Measurements from ENCODE around the gene SLC30A7. TPM values are rescaled to one million over a fixed set of nuclear protein-coding genes. Genes with fewer than 3 reads are reported as not detected.

SLC30A7 gene
- total RNA-seq, 6 experiments from 2014 or later = 27.7 to 36.8 (median 34.8) TPM

- no peak for TF ChIP-seq CTCF (IDR thresholded peaks at IDR 0.05)
- Mint-ChIP-seq H3K27me3 (ENCODE audit: insufficient read depth) (no peaks in the 10 kb centered on the region), H3K36me3 (ENCODE audit: low read depth) (peaks cover 26% of the 10 kb centered on the region), H3K9me3 (no peaks in the 10 kb centered on the region), H3K27ac (peak overlapping the region; percentile 61), H3K4me1 (ENCODE audit: low read depth) (peaks cover 31% of the 10 kb centered on the region), H3K4me3 (no peak overlapping the region)
- DNase-seq = no peak
Observed at GRCh38 chr1:101003012-101003650, 107.2 kb downstream of the SLC30A7 start.

GRCh38 chr1:101004061-101004460 lies 108.2 kb downstream of the SLC30A7 start:
- TF ChIP-seq CTCF (IDR thresholded peaks at IDR 0.05) = no peak

GRCh38 chr1:101004670-101005069 lies 108.8 kb downstream of the SLC30A7 start:
- peaks cover 33% of the 10 kb centered on the region for H3K4me1 Mint-ChIP-seq (ENCODE audit: low read depth)
- no peaks in the 10 kb centered on the region for H3K9me3 Mint-ChIP-seq
- no peak overlapping the region for H3K4me3 Mint-ChIP-seq
- no peaks in the 10 kb centered on the region for H3K27me3 Mint-ChIP-seq (ENCODE audit: insufficient read depth)
- DNase-seq = no peak
- H3K36me3 Mint-ChIP-seq (ENCODE audit: low read depth) = peaks cover 32% of the 10 kb centered on the region
- TF ChIP-seq CTCF (IDR thresholded peaks at IDR 0.05) = no peak
- H3K27ac Mint-ChIP-seq = no peak overlapping the region

More at GRCh38 chr1:101004061-101004460, 108.2 kb downstream of the SLC30A7 start:
- H3K4me1 Mint-ChIP-seq (ENCODE audit: low read depth) = peaks cover 33% of the 10 kb centered on the region
- H3K27me3 Mint-ChIP-seq (ENCODE audit: insufficient read depth) = no peaks in the 10 kb centered on the region
- H3K4me3 Mint-ChIP-seq = no peak overlapping the region
- peaks cover 29% of the 10 kb centered on the region for H3K36me3 Mint-ChIP-seq (ENCODE audit: low read depth)
- no peak overlapping the region for H3K27ac Mint-ChIP-seq
- DNase-seq = no peak
- no peaks in the 10 kb centered on the region for H3K9me3 Mint-ChIP-seq

GRCh38 chr1:101005183-101005582 lies 109.3 kb downstream of the SLC30A7 start:
- no peak for TF ChIP-seq CTCF (IDR thresholded peaks at IDR 0.05)
- no peak for DNase-seq
- no peaks in the 10 kb centered on the region for H3K27me3 Mint-ChIP-seq (ENCODE audit: insufficient read depth)
- no peak overlapping the region for H3K27ac Mint-ChIP-seq
- no peak overlapping the region for H3K4me3 Mint-ChIP-seq
- H3K36me3 Mint-ChIP-seq (ENCODE audit: low read depth) = peaks cover 35% of the 10 kb centered on the region
- H3K9me3 Mint-ChIP-seq = no peaks in the 10 kb centered on the region
- H3K4me1 Mint-ChIP-seq (ENCODE audit: low read depth) = peaks cover 33% of the 10 kb centered on the region

GRCh38 chr1:101005871-101006270 lies 110.0 kb downstream of the SLC30A7 start:
- Mint-ChIP-seq H3K27ac (no peak overlapping the region), H3K36me3 (ENCODE audit: low read depth) (peaks cover 39% of the 10 kb centered on the region), H3K4me3 (no peak overlapping the region), H3K9me3 (no peaks in the 10 kb centered on the region), H3K4me1 (ENCODE audit: low read depth) (peaks cover 33% of the 10 kb centered on the region), H3K27me3 (ENCODE audit: insufficient read depth) (no peaks in the 10 kb centered on the region)
- DNase-seq = no peak
- TF ChIP-seq CTCF (IDR thresholded peaks at IDR 0.05) = no peak

Measured in HFFc6 (cell line).